SHP77 treated with DMSO at 0.1 percent for 48 hours (cell line): ENCODE measurements around the gene SLC29A4.
"Not testable (repeated sequence)": the region's sequence is repeated elsewhere in the genome, so short reads cannot be mapped to it uniquely, and the experiment has no call there.

Experiments
- DNase-seq: peaks from one replicate; lab custom pipeline; 2025; lab: John Stamatoyannopoulos, UW

Gene SLC29A4

DNA sequence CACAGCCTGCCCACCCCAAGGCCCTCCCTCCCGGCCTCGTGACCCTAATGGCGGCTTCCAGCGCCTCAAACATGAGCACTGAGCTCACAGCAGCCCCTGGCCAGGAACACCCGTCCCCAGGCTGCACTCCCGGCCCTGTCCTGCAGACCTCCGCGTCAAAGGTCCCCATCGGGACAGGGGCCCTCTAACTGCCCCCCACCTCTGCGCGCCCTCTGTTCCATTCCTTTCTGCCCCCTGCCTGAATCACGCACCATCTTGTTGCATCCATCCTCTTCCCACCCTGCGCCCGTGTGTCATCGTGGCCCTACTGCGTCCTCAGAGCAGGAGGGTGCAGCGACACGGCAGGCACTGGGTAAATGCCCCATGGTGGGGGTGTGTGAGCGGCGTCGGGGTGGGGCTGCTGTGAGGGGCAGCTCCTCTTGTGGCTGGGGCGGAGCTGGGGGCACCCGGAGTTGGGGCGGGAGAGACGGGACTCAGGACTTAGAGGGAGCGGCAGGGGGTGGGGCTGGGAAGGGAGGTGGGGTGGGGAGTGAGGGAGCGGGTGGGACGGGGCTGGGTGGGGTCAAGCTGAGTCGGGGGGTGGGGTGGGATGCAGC is 13.4 kb downstream of the SLC29A4 start:
- DNase-seq: no peak

DNA sequence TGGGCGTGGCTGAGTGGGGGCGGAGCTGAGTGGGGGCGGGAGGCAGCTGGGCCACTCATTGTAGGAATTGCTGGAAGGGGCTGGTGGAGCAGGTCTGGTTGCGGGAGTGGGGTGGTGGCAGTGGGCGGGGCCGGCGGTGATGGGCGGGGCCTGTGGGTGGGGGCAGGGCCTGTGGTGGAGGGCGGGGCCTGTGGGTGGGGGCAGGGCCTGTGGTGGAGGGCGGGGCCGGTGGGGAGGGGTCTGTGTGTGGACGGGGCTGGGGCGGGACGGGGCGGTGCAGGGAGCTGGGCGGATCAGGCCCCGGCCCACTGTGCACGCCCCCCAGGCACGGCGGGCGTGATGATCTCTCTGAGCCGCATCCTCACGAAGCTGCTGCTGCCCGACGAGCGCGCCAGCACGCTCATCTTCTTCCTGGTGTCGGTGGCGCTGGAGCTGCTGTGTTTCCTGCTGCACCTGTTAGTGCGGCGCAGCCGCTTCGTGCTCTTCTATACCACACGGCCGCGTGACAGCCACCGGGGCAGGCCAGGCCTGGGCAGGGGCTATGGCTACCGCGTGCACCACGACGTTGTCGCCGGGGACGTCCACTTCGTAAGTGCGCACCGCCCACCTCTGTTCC is 14.0 kb downstream of the SLC29A4 start:
- DNase-seq: no peak

DNA sequence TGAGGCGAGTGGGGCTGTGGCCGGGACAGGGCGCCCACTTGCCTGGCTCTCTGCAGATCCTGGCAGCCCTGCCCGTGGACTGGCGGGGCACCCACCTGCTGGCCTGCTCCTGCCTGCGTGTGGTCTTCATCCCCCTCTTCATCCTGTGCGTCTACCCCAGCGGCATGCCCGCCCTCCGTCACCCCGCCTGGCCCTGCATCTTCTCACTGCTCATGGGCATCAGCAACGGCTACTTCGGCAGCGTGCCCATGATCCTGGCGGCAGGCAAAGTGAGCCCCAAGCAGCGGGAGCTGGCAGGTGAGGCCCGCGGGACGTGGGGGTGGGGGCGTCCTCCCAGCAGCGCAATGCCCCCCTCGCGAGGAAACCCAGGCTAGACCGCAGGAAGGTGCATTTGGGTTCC is 17.6 kb downstream of the SLC29A4 start:
- DNase-seq: no peak

DNA sequence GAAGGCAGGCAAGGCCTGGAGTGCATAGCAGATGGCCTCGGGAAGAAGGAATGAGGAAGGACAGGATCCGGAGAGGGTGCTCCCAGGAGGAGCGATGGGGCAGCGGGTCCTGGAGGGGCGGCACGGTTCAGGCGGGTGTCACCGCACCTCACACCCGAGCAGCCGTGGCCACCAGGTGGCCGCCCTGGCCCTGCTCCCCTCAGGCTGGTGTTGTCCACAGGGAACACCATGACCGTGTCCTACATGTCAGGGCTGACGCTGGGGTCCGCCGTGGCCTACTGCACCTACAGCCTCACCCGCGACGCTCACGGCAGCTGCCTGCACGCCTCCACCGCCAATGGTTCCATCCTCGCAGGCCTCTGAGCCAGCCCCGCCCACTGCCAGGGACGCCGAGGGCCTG is 19.8 kb downstream of the SLC29A4 start:
- no peak for DNase-seq

DNA sequence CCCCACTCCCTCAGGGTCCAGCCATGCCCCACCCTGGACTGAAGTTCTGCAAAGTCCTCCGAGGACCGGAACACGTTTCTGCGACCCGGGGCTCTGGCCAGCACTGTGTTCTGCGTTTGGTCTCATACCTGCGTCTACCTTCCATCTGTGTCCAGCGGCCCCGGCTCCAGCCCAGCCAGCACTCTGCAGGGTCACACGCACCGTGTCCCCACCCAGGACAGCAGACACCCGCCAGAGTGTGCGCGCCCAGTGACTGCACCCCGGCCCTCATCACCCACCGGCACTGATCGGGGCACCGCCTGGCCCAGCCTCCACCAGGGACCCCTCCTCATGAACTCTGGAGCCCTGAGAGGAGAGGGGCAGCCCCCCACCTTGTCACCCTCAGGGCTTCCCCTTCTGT is 20.3 kb downstream of the SLC29A4 start:
- DNase-seq: no peak

DNA sequence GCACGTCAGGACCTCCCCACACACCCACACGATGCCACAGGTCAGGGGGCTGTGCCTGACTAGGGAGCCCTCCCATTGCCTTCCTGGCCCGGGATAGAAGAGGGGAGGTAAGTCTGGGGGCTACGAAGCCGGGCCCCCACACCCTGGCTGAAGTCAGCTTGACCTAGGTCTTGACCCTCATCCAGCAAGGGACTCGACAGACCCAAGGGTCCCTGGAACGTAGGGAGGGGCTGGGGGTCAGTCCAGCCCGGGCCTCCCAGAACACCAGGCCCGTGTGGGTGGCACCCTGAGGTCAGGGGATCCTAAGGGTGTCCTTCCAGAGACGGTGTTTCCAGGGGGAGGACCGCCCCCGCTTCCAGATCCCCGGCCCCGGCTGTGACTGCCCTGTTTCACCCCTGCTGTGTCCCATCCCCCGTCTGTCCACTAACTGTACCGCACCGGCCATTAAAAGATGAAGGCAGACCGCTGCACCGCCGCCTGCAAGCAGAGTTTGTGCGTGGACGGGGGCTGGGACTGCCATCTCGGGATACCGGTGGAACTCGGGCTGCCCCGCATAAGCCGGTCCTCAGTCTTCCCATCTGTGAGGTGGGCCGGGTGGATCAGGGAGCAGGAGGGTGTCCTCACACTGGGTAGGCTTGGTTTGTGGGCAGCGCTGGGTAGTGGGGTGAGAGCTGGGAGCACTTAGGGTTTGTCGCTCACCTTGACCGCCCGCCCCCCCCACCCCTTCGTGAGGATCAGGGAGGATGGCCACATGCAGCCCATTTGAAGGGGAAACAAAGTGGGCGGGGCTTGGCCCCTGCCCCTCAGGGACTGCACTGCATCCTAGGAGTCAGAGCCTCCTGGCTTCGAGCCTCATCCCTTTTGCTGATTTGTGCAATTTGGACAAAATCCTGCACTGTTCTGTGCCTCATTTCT is 21.1 kb downstream of the SLC29A4 start:
- DNase-seq: no peak

DNA sequence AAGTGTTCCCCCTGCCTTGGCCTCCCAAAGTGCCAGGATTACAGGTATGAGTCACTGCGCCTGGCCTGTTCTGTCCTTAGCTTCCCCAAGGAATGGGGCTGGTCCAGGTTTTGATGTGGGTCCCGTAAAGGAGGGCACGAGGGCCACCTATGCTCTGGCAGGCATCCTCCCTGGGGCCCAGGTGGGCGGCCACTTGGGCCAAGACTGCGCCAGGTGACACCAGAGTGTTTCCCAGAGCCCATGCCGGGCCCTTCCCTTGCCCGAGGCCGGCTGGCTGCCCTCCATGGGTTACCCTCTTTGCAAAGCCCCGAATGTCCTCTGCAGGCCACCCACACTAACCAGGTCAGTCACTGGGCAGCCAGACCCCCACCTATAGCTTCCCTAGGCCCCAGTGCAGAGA is 22.3 kb downstream of the SLC29A4 start:
- DNase-seq: not testable (repeated sequence)

DNA sequence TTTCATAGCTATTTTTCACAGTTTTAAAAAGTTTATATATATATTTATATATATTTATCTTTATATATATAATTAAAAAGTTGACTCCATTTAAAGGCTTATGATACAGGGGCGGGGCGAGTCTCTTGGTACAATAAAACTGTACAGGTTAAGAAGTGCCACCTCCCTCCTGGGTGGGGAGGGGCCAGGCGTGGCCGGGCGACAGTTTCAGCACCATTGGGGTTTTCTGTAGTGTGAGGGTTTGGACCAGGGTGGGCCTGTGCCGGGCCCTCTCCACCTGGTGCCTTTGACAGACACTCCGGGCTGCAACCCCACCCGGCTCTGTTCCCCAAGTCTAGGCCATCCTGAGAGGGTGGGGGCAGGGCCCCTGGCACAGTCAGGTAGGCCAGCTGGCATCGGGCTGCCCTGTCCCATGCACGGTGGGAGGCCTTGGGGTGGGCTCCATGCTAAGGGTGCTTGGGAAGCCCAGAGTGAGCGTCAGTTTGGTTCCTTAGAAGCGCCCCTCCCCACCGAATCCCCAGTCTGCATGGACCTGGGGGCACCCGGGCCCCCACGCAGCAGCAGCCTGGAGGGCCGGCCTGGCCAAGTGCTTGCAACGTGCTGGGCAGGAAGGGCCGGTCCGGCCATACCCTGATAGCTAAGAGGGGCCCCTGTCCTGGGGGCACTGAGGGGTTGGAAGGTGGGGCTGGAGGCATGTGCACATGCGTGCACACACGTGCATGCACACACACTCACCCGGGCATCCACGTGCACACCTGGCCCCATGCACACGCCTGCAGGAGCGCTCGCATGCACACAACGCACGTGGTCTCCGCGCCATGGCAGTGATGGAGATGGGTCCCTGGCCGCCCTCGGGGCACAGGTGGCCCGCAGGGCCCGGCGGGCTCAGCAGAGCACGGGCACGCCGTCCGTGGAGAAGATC is 24.7 kb downstream of the SLC29A4 start:
- not testable (repeated sequence) for DNase-seq

DNA sequence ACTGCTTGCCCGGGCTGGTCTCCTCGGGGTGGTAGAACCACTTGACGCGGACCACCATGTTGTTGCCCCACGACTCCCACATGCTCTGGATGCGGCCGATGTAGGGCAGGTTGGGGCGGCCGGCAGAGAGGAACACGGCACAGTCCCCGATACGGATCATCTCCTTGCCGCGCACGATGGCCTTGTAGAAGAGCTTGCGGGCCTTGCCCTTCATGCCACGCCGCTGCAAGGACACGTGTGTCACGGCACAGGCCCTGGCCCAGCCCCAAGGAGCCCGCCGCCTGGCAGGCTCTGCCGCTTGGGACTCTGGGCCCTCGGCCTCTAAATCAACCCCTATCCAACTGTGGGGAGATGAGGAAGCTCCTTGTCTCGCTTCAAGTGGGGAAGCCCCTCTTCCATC is 26.4 kb downstream of the SLC29A4 start:
- DNase-seq: no peak

DNA sequence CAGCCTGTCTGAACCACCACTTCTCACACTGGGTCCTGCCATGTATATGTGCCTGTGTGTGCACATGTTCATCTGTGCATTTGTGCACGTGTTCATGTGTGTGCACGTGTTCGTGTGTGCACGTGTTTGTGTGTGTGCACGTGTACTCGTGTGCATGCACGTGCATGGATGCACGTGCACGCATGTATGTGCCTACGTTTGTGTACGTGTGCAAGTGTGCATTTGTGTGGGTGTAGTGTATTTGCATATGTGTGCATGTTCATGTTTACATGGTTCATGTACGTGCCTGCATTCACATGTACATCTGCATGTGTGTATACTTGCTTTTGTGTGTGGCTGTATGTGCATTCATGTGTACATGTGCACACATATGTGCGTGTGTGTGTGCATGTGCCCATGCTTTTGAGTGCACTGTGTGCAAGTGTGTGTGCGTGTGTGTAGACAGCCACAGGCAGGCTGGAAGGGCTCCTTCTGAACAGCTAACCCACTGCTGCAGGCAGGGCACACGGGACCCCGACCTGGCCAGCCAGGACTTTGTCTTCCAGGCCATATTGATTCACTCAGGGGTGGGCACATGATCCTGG is 28.2 kb downstream of the SLC29A4 start:
- no peak for DNase-seq

DNA sequence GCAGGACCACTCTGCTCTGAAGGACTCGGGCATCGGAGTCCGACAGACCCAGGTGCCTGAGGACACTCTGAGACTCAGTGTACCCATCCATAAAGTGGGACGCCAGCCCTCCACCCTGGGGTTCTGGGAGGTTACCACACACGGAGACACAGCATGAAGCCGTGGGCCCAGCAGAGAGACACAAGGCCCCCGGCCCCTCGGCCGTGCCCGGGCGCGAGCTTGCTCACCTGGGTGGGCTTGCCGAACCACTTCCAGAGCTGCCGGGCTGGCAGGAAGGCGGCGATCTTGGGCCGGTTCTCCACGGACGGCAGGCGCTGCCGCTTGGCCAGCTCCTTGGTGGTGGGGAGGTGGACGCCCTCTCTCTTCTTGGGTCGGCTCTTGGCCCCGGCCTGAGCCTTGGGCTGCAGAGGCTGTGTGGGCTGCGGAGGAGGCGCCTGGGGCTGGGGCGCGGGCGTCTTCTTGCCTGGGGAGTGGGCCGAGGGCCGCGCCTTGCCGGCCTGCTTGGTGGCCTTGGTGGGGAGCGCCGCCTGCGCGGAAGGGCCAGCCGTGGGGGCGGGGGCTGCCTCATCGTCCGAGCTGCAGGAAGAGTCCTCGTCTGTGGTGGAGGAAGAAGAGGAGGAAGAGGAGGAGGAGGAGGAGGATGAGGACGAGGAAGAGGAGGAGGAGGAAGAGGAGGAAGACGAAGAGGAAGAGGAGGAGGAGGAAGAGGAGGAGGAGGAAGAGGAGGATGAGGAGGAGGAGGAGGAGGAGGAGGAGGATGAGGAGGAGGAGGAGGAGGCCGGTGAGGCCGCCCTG is 29.7 kb downstream of the SLC29A4 start:
- not testable (repeated sequence) for DNase-seq

DNA sequence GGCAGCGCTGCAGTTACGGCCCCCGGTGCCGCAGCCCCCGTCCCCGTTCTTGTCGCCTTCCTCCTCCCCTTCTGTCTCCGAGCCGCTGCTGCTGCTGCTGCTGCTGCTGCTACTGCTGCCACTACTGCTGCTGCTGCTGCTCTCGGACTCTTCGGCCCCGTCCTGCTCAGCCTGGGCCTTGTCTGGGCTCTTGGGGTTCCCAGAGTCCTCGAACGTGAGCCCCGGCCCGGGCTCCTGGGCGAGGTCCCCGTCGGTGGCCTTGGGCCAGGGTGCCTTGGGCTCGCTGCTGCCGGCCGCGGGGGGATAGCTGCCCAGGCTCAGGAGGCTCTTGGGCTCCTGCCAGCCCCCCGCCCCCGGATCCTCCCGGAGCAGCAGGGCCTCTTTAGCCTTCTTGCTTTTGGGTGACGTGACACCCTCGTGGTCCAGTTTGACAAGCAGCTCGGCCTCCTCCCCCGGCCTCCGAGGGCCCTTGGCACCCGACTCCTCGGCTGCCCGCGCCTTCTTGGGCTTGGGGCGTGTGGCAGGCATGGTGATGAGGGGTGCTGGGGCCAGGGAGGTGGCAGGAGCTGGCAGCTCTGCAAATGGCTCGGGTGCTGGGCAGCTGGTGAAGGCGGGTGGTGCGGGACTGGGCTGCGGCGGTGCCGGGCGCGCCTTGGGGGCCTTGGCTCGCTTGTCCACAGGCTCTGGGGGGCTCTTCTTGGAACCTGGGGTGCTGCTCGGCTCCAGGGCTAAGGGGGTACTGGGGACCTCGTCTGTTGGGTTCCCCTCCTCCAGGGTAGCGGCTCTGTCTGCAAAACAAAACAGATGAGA is 30.5 kb downstream of the SLC29A4 start:
- DNase-seq: not testable (repeated sequence)

DNA sequence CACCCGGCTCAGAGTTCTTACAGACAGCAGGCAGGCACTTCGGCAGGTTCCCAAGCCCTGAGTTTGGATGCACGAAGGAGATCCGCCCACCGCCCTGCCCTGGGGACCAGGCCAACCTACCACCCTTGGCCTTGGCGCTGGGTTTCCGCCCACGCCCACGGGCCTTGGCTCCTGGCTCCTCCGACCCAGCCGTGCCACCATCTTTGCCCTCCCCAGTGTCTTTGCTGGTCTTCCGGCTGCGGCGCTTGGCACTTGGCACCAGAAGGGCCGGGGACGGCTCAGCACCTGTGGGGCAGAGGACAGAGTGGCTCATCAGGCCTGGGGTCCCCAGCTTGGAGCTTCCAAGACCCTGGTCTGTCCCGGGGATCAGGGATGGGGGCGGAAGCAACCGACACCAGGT is 32.1 kb downstream of the SLC29A4 start:
- DNase-seq: no peak

DNA sequence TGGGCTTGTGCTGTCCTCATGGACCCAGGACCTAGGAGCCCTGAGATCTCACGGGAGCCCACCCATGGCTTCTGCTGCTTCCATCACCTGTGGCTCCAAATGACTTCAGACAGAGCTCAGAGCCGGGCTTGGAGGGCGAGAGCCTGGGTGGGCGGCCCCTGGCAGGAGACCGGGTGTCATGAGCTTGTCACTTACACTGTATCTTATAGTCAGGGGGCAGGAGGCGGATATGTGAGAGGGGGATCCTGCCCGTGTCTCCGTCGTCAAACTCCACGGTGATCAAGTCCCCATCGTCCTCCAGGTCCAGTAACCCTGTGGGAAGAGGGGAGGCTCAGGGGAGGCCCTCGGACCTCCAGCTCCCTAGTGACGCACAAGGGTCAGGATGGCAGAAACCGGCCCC is 33.0 kb downstream of the SLC29A4 start:
- DNase-seq: no peak

DNA sequence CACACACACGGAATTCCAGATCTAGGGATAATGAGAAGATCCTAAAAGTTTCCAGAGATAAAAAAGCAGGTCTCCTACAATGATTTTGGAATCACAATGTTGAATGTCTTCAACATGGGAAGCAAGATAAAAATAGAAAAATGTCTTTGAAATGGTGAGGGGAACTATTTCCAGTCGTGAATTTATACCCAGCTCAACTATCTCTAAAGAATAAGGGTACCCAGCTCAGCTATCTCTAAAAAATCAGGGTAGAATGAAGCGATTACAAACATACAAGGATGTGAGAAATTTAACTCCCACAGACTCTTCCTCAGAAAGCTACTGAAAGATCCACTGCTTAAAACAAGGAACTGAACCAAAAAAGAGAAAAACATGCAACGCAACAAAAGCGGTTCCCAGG is 35.9 kb downstream of the SLC29A4 start:
- not testable (repeated sequence) for DNase-seq

DNA sequence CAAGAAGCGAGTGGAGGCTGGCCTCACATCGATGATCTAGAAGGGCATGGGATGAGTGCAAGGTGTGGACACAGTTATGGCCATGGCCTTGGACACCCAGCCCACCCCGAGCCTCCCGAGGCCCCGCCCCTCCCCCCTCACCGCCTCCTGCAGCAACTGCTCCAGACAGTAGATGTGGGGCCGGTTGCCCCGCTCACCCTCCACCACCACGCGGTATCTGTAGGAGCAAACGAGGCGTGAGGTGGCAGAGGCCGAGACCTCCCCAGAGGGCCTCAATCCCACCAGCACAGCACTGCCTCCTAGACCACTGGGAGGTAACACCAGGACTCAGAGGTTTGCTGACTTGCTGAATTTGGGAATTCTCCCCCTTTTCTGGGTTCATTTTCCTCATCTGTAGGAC is 37.6 kb downstream of the SLC29A4 start:
- DNase-seq: no peak

DNA sequence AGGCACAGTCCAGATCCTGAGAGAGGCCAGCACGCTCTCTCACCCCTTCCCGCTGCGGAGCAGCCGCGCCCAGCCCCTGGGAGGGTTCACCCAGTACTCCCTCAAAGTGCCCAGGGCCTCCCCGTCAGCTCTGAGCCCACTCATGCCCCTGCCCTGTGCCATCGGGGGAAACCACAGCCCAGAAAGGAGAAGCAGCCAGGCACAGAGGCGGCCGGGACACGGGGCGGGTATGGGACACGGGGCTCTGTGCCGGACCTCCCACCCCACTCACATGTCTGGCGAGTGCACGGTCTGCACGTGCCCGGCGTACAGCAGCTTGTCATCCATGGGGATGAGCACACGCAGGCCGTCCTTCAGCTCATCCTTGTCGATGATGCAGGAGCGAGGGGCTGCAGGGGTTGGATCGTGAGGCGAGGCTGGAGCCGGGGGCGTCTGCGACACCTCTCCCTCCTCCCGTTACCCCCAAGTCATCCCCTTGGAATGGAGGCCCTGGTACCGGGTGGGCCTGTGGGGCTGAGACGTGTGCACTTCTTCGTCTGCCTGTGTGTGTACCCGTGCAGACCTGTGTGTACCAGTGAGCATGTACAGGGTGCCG is 38.2 kb downstream of the SLC29A4 start:
- DNase-seq: no peak

DNA sequence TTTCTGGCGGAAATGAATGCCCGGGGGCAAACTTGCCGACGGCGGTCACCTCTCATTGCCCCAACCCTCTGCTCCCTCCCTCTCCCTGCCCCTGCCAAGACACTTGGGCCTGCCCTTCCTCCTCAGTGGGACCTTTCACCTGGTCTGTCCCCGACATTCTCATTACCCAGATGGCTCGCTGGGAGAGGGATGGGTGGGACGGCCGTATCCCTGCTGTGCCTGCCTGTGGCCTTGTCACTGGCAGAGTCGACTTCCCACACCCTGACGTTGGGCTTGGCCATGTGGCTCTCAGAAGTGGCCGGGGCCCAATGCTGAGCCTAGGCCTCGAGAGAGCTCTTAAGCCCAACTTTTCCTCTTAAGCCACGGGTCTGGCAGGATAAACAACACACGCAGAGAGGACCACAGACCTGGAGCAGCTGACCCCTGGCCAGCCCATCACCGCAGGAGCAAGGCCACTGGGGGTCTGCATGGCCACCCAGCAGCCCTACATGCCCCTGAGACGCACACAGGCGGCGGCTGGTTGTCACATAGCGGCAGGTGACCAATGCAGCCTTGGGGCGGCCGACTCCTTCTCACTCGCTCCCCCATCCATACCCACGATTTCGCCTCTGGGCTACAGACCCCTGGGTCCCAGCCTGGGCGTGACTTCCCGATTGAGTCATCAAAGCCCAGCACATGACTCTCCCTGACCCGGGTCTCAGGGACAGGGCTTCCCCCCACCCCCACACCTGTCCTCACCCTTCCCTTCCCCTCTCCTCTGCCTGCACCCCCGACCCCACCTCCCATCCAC is 40.1 kb downstream of the SLC29A4 start:
- no peak for DNase-seq
